ENCODE data around the gene IL12RB2. TPM values are rescaled to one million over a fixed set of nuclear protein-coding genes. Genes with fewer than 3 reads are reported as not detected.

The IL12RB2 gene
- total RNA-seq, 4 donors from 2014 or later = 0.50 to 2.8 (median 1.7) TPM; not detected in 1

Small RNAs within 50 kb of the gene (small RNA-seq; reads per million reads assigned to genes)
- 0 reads per million in 4 donors for gene RNU4ATAC4P
- 0 reads per million in 4 donors for gene RNU6-387P

Other genes with a start within 250 kb of the IL12RB2 start
- gene C1orf141, start 172.9 kb upstream of the IL12RB2 start, total RNA-seq = not detected
- gene IL23R, start 141.4 kb upstream of the IL12RB2 start, total RNA-seq = not detected
- gene SERBP1, start 122.5 kb downstream of the IL12RB2 start, total RNA-seq = 100 to 1,000 TPM; 254 to 263 (median 258) TPM